Measurements from ENCODE around the gene C10orf95.

Gene C10orf95

GRCh38 chr10:102431452-102432124 lies 19.8 kb downstream of the C10orf95 start (continued):
- no peak for TF ChIP-seq KLF1 (tag by site-specific recombination; IDR thresholded peaks at IDR 0.05)
- TF ChIP-seq ZNF560 (tag by site-specific recombination; IDR thresholded peaks at IDR 0.05; ENCODE audit: borderline replicate concordance), result no peak
- TF ChIP-seq ZNF341 (tag by site-specific recombination; IDR thresholded peaks at IDR 0.05; ENCODE audit: low read depth), result peak; percentile 72
- TF ChIP-seq AEBP2 (tag by site-specific recombination; IDR thresholded peaks at IDR 0.05; ENCODE audit: borderline replicate concordance), result no peak
- TF ChIP-seq SP2 (tag by site-specific recombination; IDR thresholded peaks at IDR 0.05), result no peak
- no peak for TF ChIP-seq ZNF121 (tag by site-specific recombination; IDR thresholded peaks at IDR 0.05)
- no peak for TF ChIP-seq ZNF639 (tag by site-specific recombination; IDR thresholded peaks at IDR 0.05)

- ChIA-PET CTCF (interaction anchor here (1.3 kb wide), 1 partner anchor 30 kb away, joined by 4 read pairs; no protein-coding TSS in a partner anchor), POLR2A (interaction anchor here (0.8 to 1.0 kb wide), 2 partner anchors 9 to 32 kb away, joined by 5 to 7 read pairs; no protein-coding TSS in a partner anchor)
- no peak overlapping the region for H3K4me3 ChIP-seq (ENCODE audit: low read depth, low read length)
Observed at GRCh38 chr10:102429468-102429867, 21.9 kb downstream of the C10orf95 start.

More at GRCh38 chr10:102429468-102429867, 21.9 kb downstream of the C10orf95 start:
- TF ChIP-seq, protein P1, sequence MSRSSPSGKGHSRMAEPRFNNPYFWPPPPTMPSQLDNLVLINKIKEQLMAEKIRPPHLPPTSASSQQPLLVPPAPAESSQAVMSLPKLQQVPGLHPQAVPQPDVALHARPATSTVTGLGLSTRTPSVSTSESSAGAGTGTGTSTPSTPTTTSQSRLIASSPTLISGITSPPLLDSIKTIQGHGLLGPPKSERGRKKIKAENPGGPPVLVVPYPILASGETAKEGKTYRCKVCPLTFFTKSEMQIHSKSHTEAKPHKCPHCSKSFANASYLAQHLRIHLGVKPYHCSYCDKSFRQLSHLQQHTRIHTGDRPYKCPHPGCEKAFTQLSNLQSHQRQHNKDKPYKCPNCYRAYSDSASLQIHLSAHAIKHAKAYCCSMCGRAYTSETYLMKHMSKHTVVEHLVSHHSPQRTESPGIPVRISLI (tag by site-specific recombination; IDR thresholded peaks at IDR 0.05), result no peak
- 0 out of 2 replicates have a peak, but pooled peaks have one; percentile 12 for TF ChIP-seq ZNF140 (tag by site-specific recombination; IDR thresholded peaks at IDR 0.05)
- no peak for TF ChIP-seq ZNF76 (tag by site-specific recombination; IDR thresholded peaks at IDR 0.05; ENCODE audit: borderline replicate concordance, low read depth)
- TF ChIP-seq ZNF692 (tag by site-specific recombination; IDR thresholded peaks at IDR 0.05), result no peak
- 0 out of 2 replicates have a peak, but pooled peaks have one; percentile 26 for TF ChIP-seq PRDM10 (tag by site-specific recombination; IDR thresholded peaks at IDR 0.05)
- no peak for TF ChIP-seq ZNF423 (tag by site-specific recombination; IDR thresholded peaks at IDR 0.05)
- H3K36me3 ChIP-seq (ENCODE audit: control insufficient read depth in 2 of 2, insufficient read depth in 1 of 2, low read length in 2 of 2), result peaks cover 0 to 14% of the 10 kb centered on the region in 2 experiments; a peak in 1 of 3 replicates
- H3K9me3 ChIP-seq (ENCODE audit: control insufficient read depth, insufficient read depth, low read depth, low read length), result no peaks in the 10 kb centered on the region
- H3K27ac ChIP-seq (ENCODE audit: extremely low read depth, low read depth, low read length), result no peak overlapping the region
- H3K4me1 ChIP-seq (ENCODE audit: control insufficient read depth, insufficient read depth, low read length), result peaks cover 3% of the 10 kb centered on the region; the same call in 1 of the 2 replicates
